Measurements from ENCODE around the gene MAN1A1. TPM values are rescaled to one million over a fixed set of nuclear protein-coding genes. Genes with fewer than 3 reads are reported as not detected.

MAN1A1 gene
- polyA plus RNA-seq, 1 experiment, result 1.6 TPM

GRCh38 chr6:119343167-119343566, 6.4 kb downstream of the MAN1A1 start:
- DNase-seq (ENCODE audit: low read depth), result no peak
- Histone ChIP-seq H3K27me3 (ENCODE audit: control insufficient read depth, insufficient read depth, low read length) (no peaks in the 10 kb centered on the region), H3K4me3 (ENCODE audit: low read depth, low read length) (no peak overlapping the region), H3K36me3 (ENCODE audit: control insufficient read depth, insufficient read depth, low read length) (no peaks in the 10 kb centered on the region)
- TF ChIP-seq CTCF (IDR thresholded peaks at IDR 0.05; ENCODE audit: insufficient read depth, low read depth, low read length), result no peak
- CTCF ChIA-PET, result interaction anchor here (0.7 kb wide), 1 partner anchor 214 kb away, joined by 4 read pairs; no protein-coding TSS in a partner anchor
- POLR2A ChIA-PET, result no interaction called here

GRCh38 chr6:119342430-119342829, 7.1 kb downstream of the MAN1A1 start:
- no peaks in the 10 kb centered on the region for H3K27me3 ChIP-seq (ENCODE audit: control insufficient read depth, insufficient read depth, low read length)
- ChIA-PET CTCF (interaction anchor here (0.7 kb wide), 1 partner anchor 213 kb away, joined by 4 read pairs; no protein-coding TSS in a partner anchor), POLR2A (no interaction called here)
- H3K4me3 ChIP-seq (ENCODE audit: low read depth, low read length), result no peak overlapping the region
- no peak for DNase-seq (ENCODE audit: low read depth)
- no peak for TF ChIP-seq CTCF (IDR thresholded peaks at IDR 0.05; ENCODE audit: insufficient read depth, low read depth, low read length)
- H3K36me3 ChIP-seq (ENCODE audit: control insufficient read depth, insufficient read depth, low read length), result no peaks in the 10 kb centered on the region

- ChIA-PET POLR2A (no interaction called here), CTCF (no interaction called here)
- Histone ChIP-seq H3K27me3 (ENCODE audit: control insufficient read depth, insufficient read depth, low read length) (no peaks in the 10 kb centered on the region), H3K36me3 (ENCODE audit: control insufficient read depth, insufficient read depth, low read length) (no peaks in the 10 kb centered on the region), H3K4me3 (ENCODE audit: low read depth, low read length) (no peak overlapping the region)
- DNase-seq (ENCODE audit: low read depth), result no peak
- TF ChIP-seq CTCF (IDR thresholded peaks at IDR 0.05; ENCODE audit: insufficient read depth, low read depth, low read length), result no peak
Measured at GRCh38 chr6:119340796-119341487, 8.6 kb downstream of the MAN1A1 start.

- Histone ChIP-seq H3K36me3 (ENCODE audit: control insufficient read depth, insufficient read depth, low read length) (no peaks in the 10 kb centered on the region), H3K27me3 (ENCODE audit: control insufficient read depth, insufficient read depth, low read length) (no peaks in the 10 kb centered on the region), H3K4me3 (ENCODE audit: low read depth, low read length) (no peak overlapping the region)
- POLR2A ChIA-PET, result no interaction called here
- no peak for DNase-seq (ENCODE audit: low read depth)
- CTCF ChIA-PET, result interaction anchor here (0.6 kb wide), 1 partner anchor 407 kb away, joined by 3 read pairs; no protein-coding TSS in a partner anchor
- no peak for TF ChIP-seq CTCF (IDR thresholded peaks at IDR 0.05; ENCODE audit: insufficient read depth, low read depth, low read length)
Measured at GRCh38 chr6:119339941-119340456, 9.6 kb downstream of the MAN1A1 start.

GRCh38 chr6:119337762-119338161, 11.8 kb downstream of the MAN1A1 start:
- H3K4me3 ChIP-seq (ENCODE audit: low read depth, low read length), result no peak overlapping the region
- ChIA-PET CTCF (interaction anchor here (1.3 kb wide), 1 partner anchor 21 kb away, joined by 4 read pairs; no protein-coding TSS in a partner anchor), POLR2A (no interaction called here)
- H3K36me3 ChIP-seq (ENCODE audit: control insufficient read depth, insufficient read depth, low read length), result no peaks in the 10 kb centered on the region
- DNase-seq (ENCODE audit: low read depth), result no peak
- no peak for TF ChIP-seq CTCF (IDR thresholded peaks at IDR 0.05; ENCODE audit: insufficient read depth, low read depth, low read length)
- no peaks in the 10 kb centered on the region for H3K27me3 ChIP-seq (ENCODE audit: control insufficient read depth, insufficient read depth, low read length)

Measured in BJ (cell line).